ENCODE data around the gene TRIM39.

The TRIM39 gene

DNA sequence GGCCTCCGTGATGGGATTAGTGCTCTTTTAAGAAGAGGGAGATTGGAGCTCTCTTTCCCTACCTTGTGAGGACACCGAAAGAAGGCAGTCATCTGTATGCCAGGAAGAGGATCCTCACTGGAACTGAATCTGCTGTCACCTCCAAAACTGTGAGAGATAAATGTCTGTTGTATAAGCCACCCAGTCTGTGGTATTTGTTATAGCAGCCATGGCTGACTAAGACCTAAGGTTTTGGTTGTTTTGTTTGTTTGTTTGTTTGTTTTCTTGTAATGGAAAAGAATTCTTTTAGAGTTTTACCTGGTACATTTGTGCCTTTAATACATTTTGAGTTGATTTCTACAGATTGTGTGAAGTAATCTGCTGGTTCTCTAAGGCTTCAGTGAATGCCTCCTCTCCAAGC, 25.8 kb downstream of the TRIM39 start:
- Histone ChIP-seq H3K4me2 (no peak overlapping the region), H2AFZ (ENCODE audit: low read depth) (no peak overlapping the region), H3K4me1 (ENCODE audit: low read depth, poor library complexity, severe bottlenecking) (peaks cover 19% of the 10 kb centered on the region), H3K4me3 (IDR thresholded peaks at IDR 0.05; ENCODE audit: insufficient read depth, low read depth, low read length) (no peak overlapping the region), H3K36me3 (ENCODE audit: insufficient read depth) (no peaks in the 10 kb centered on the region), H4K20me1 (ENCODE audit: insufficient read depth) (no peaks in the 10 kb centered on the region), H3K27ac (no peak overlapping the region), H3K79me2 (ENCODE audit: insufficient read depth, low read depth) (no peaks in the 10 kb centered on the region), H3K9ac (no peak overlapping the region), H3K27me3 (ENCODE audit: insufficient read depth, low read depth) (no peaks in the 10 kb centered on the region)
- TF ChIP-seq, protein P1, sequence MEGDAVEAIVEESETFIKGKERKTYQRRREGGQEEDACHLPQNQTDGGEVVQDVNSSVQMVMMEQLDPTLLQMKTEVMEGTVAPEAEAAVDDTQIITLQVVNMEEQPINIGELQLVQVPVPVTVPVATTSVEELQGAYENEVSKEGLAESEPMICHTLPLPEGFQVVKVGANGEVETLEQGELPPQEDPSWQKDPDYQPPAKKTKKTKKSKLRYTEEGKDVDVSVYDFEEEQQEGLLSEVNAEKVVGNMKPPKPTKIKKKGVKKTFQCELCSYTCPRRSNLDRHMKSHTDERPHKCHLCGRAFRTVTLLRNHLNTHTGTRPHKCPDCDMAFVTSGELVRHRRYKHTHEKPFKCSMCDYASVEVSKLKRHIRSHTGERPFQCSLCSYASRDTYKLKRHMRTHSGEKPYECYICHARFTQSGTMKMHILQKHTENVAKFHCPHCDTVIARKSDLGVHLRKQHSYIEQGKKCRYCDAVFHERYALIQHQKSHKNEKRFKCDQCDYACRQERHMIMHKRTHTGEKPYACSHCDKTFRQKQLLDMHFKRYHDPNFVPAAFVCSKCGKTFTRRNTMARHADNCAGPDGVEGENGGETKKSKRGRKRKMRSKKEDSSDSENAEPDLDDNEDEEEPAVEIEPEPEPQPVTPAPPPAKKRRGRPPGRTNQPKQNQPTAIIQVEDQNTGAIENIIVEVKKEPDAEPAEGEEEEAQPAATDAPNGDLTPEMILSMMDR (conservative IDR thresholded peaks at IDR 0.05; ENCODE audit: low read depth, low read length), result no peak

- H3K79me2 ChIP-seq (ENCODE audit: insufficient read depth, low read depth), result no peaks in the 10 kb centered on the region
- no peak overlapping the region for H3K27ac ChIP-seq
- H3K4me3 ChIP-seq (IDR thresholded peaks at IDR 0.05; ENCODE audit: insufficient read depth, low read depth, low read length), result no peak overlapping the region
- H4K20me1 ChIP-seq (ENCODE audit: insufficient read depth), result no peaks in the 10 kb centered on the region
- H3K9ac ChIP-seq, result no peak overlapping the region
- peaks cover 31% of the 10 kb centered on the region for H3K4me1 ChIP-seq (ENCODE audit: low read depth, poor library complexity, severe bottlenecking)
- no peak overlapping the region for H2AFZ ChIP-seq (ENCODE audit: low read depth)
- H3K36me3 ChIP-seq (ENCODE audit: insufficient read depth), result no peaks in the 10 kb centered on the region
- H3K27me3 ChIP-seq (ENCODE audit: insufficient read depth, low read depth), result no peaks in the 10 kb centered on the region
- H3K4me2 ChIP-seq, result no peak overlapping the region
- TF ChIP-seq, protein P1 (conservative IDR thresholded peaks at IDR 0.05; ENCODE audit: low read depth, low read length), result no peak
Measured at GRCh38 chr6:30355281-30355680, 28.6 kb downstream of the TRIM39 start.

GRCh38 chr6:30356536-30356935, 29.8 kb downstream of the TRIM39 start:
- Histone ChIP-seq H3K36me3 (ENCODE audit: insufficient read depth) (no peaks in the 10 kb centered on the region), H3K27me3 (ENCODE audit: insufficient read depth, low read depth) (no peaks in the 10 kb centered on the region), H2AFZ (ENCODE audit: low read depth) (no peak overlapping the region), H3K9ac (no peak overlapping the region), H3K4me3 (IDR thresholded peaks at IDR 0.05; ENCODE audit: insufficient read depth, low read depth, low read length) (no peak overlapping the region), H3K4me1 (ENCODE audit: low read depth, poor library complexity, severe bottlenecking) (peaks cover 26% of the 10 kb centered on the region), H3K27ac (peak overlapping the region; percentile 29; the same call in 1 of the 2 replicates), H3K4me2 (peak overlapping the region; percentile 43; the same call in 1 of the 2 replicates), H4K20me1 (ENCODE audit: insufficient read depth) (no peaks in the 10 kb centered on the region), H3K79me2 (ENCODE audit: insufficient read depth, low read depth) (no peaks in the 10 kb centered on the region)
- TF ChIP-seq, protein P1 (conservative IDR thresholded peaks at IDR 0.05; ENCODE audit: low read depth, low read length), result no peak

GRCh38 chr6:30357678-30358540, 31.2 kb downstream of the TRIM39 start:
- Histone ChIP-seq H3K79me2 (ENCODE audit: insufficient read depth, low read depth) (no peaks in the 10 kb centered on the region), H3K4me1 (ENCODE audit: low read depth, poor library complexity, severe bottlenecking) (peaks cover 26% of the 10 kb centered on the region), H4K20me1 (ENCODE audit: insufficient read depth) (no peaks in the 10 kb centered on the region), H2AFZ (ENCODE audit: low read depth) (no peak overlapping the region), H3K27me3 (ENCODE audit: insufficient read depth, low read depth) (no peaks in the 10 kb centered on the region), H3K27ac (no peak overlapping the region), H3K36me3 (ENCODE audit: insufficient read depth) (no peaks in the 10 kb centered on the region), H3K4me2 (peak overlapping the region; percentile 14; the same call in 1 of the 2 replicates), H3K9ac (no peak overlapping the region), H3K4me3 (IDR thresholded peaks at IDR 0.05; ENCODE audit: insufficient read depth, low read depth, low read length) (no peak overlapping the region)
- TF ChIP-seq, protein P1 (conservative IDR thresholded peaks at IDR 0.05; ENCODE audit: low read depth, low read length), result peak; percentile 67

Data from KMS-11 (cell line).